GM12872 (cell line): ENCODE measurements around the gene DUSP19.

ENCODE experiments used
- CTCF ChIP-seq: IDR thresholded peaks from 3 replicates; pipeline ENCODE4 v1.5.1; 2011; ENCODE audit warnings: low read depth, mild to moderate bottlenecking, low read length, moderate library complexity; ENCODE audit not compliant: insufficient read depth

The DUSP19 gene

GRCh38 chr2:183091954-183092345 lies 13.4 kb downstream of the DUSP19 start:
- no peak for TF ChIP-seq CTCF

- TF ChIP-seq CTCF = peak; percentile 32; the same call in 2 of the 3 replicates
Measured at GRCh38 chr2:183093857-183094657, 15.5 kb downstream of the DUSP19 start.

- TF ChIP-seq CTCF = no peak
Measured at GRCh38 chr2:183105402-183106134, 27.0 kb downstream of the DUSP19 start.

GRCh38 chr2:183112577-183112976 lies 34.0 kb downstream of the DUSP19 start:
- TF ChIP-seq CTCF = no peak

GRCh38 chr2:183113630-183114029 lies 35.1 kb downstream of the DUSP19 start:
- no peak for TF ChIP-seq CTCF

GRCh38 chr2:183117226-183117625 lies 38.7 kb downstream of the DUSP19 start:
- TF ChIP-seq CTCF = no peak

- TF ChIP-seq CTCF = no peak
Measured at GRCh38 chr2:183123117-183123958, 44.8 kb downstream of the DUSP19 start.
